Brain microvascular endothelial cell (primary cell): ENCODE results near the gene GREB1.

ENCODE experiments used
- DNase-seq: peaks from one replicate; pipeline ENCODE4 v3.0.0-alpha.2; 2020
- H3K27ac ChIP-seq: fragments of 250-450 bp; sonication (Bioruptor Pico); 2 replicates; pipeline ENCODE4 v1.5.1; 2020; ENCODE audit warnings: mild to moderate bottlenecking, moderate library complexity
- H3K27me3 ChIP-seq: fragments of 250-450 bp; sonication (Bioruptor Pico); replicated peaks from 2 replicates; pipeline ENCODE4 v1.5.1; 2020; ENCODE audit warnings: mild to moderate bottlenecking
- H3K36me3 ChIP-seq: fragments of 250-450 bp; sonication (Bioruptor Pico); replicated peaks from 2 replicates; pipeline ENCODE4 v1.5.1; 2020; ENCODE audit warnings: mild to moderate bottlenecking
- H3K4me3 ChIP-seq: 2 replicates; pipeline ENCODE4 v1.5.1; 2011; ENCODE audit warnings: low read depth, mild to moderate bottlenecking, control low read depth, low read length, moderate library complexity
- in situ Hi-C: cut with HindIII; loops from 2 replicates; pipeline ENCODE4 v1.10.0; 2017; ENCODE audit warnings: low sequenced_read_pairs, low pct_ligation_motif_present
- TF ChIP-seq, protein P1 (sequence below): IDR thresholded peaks from 2 replicates; pipeline ENCODE4 v1.5.1; 2011; ENCODE audit warnings: low read depth, mild to moderate bottlenecking, moderate library complexity, low read length, control low read depth, inconsistent platforms; ENCODE audit errors: missing control alignments

Gene GREB1

DNA sequence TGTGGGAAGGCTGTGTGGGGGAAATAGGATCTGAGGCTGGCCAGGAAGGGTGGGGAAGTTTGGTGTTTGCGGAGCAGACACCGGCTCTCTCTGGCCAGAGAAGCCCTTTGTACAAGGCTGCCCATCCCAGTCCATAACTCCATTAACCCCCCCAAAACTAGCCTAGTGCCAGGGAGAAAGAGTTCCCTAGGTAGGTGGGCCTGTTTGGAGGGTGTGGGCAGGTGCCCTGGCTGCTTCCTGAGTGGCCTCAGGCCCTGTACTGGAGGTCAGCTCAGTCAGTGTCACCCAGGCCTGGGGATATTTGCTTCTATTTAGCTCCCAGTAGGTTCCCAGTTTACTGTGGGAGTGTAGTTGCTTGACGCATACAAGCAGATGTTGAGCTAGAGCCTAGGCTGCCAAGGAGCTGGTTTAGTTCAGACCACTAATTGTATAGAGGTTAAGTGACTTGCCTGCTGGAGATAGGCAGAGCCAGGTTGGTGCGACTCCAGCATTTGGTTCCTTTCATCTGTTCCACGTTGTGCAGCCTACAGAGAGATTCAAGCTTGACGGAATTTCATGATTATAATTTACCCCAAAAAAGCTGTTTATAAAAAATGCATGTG lies 2.9 kb upstream of the GREB1 start:
- peaks cover 6% of the 10 kb centered on the region for H3K27me3 ChIP-seq
- in situ Hi-C loops: no loop called here
- no peaks in the 10 kb centered on the region for H3K36me3 ChIP-seq
- H3K4me3 ChIP-seq: no peak overlapping the region
- H3K27ac ChIP-seq: no peak overlapping the region
- DNase-seq: no peak
- TF ChIP-seq, protein P1, sequence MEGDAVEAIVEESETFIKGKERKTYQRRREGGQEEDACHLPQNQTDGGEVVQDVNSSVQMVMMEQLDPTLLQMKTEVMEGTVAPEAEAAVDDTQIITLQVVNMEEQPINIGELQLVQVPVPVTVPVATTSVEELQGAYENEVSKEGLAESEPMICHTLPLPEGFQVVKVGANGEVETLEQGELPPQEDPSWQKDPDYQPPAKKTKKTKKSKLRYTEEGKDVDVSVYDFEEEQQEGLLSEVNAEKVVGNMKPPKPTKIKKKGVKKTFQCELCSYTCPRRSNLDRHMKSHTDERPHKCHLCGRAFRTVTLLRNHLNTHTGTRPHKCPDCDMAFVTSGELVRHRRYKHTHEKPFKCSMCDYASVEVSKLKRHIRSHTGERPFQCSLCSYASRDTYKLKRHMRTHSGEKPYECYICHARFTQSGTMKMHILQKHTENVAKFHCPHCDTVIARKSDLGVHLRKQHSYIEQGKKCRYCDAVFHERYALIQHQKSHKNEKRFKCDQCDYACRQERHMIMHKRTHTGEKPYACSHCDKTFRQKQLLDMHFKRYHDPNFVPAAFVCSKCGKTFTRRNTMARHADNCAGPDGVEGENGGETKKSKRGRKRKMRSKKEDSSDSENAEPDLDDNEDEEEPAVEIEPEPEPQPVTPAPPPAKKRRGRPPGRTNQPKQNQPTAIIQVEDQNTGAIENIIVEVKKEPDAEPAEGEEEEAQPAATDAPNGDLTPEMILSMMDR: no peak

DNA sequence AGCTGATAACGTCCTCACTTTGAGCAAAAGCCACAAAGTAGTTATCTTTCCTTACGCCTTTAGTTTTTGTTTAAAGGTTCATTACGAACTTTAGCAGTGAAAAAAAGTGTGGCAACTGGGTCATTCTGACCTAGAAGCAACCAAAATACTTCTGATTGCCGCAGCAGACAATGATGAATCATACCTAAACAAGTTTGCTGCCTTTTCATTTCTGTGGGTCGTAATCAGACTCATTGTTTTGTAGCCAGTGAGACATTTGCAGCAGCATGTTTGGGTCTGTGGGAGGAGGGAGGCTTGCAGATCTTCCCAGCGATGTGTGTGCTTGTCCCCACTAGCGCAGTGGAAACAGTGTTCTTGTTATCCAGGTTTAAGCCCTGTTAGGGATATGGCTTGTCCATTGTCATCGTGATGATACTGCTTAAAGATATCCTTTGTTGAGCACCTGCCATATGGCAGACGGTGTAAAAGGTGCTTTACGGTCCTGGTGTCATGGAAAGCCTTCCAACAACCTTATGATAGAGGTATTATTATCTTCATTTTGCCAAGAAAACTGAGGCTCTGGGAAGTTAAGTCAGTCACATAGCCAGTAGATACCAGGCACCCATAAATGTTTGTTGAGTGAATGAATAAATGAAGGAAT lies 1.3 kb upstream of the GREB1 start:
- in situ Hi-C loops: no loop called here
- no peak overlapping the region for H3K27ac ChIP-seq
- TF ChIP-seq, protein P1: no peak
- H3K4me3 ChIP-seq: no peak overlapping the region
- peaks cover 6% of the 10 kb centered on the region for H3K27me3 ChIP-seq
- H3K36me3 ChIP-seq: no peaks in the 10 kb centered on the region
- peak; percentile 12 for DNase-seq

DNA sequence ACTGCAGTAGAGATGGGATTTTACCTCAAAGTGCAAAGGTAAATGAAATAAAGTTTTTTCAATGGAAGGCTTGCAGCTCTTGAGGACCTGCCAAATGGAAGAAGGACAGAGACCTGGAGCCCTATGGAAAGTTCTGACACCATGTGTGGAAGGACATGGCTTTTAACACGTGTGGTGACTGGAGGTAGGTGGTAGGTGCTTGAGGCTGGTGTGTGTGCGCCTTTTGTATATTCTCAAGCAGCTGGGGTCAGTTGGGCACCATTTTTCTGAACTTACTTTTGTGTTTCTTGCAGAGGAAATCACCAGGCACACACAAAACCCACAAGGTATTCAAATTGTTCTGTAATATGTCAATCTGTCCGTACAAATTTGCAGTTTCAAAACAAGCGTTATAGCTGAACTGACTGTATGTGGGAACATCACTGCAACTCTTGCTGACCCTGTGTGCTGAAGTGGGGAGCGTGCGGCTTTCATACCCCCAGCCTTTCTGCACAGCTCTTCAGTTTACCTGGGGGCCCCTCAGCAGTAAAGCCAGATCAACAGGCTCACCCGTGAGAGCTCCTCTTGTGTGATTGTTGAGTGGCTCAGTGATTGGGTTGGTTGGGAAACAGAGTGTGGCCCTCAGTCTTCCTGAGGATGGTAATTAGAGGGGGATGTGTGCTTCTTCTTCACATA lies 363 bp downstream of the GREB1 start:
- Histone ChIP-seq H3K27ac (no peak overlapping the region), H3K36me3 (no peaks in the 10 kb centered on the region), H3K4me3 (no peak overlapping the region), H3K27me3 (peaks cover 2% of the 10 kb centered on the region)
- no peak for DNase-seq
- TF ChIP-seq, protein P1: no peak
- in situ Hi-C loops: no loop called here

DNA sequence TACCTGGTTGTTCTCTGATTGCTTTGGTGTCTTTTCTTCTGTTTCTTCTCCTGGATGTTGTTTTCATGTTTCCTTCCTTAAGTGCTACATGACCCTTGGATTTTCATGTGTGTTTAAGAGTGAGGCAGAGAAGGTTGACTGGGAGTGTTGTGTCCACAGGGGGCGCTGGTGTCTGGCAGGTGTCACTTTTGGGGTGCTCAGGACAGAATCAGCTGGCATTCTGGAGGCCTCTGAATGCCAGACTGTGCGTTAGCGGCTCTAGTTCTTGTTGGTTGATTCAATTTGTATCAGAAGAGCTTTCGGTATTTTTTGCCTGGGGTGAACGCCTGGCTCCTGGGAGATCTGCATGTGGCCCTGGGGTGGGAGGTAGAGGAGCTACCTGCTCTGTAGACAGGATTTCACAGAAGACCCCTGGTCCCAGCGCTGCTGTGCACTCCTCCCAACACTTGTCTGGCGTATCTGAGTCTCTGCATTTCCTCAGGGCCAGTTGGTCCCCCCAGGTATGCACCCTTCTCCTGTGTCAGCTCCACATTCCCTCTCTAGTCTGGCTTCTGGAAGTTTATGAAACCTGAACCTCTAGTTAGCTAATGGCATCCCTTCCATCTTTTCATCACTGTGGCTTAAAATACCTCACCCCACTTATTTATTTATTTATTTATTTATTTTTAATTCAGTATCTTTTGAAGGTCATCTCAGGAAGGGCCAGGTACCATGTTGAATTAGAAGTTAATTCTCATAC lies 1.1 kb downstream of the GREB1 start:
- no peak for DNase-seq
- no peaks in the 10 kb centered on the region for H3K36me3 ChIP-seq
- TF ChIP-seq, protein P1: peak; percentile 49
- H3K27ac ChIP-seq: no peak overlapping the region
- no peak overlapping the region for H3K4me3 ChIP-seq
- H3K27me3 ChIP-seq: peaks cover 4% of the 10 kb centered on the region
- in situ Hi-C loops: no loop called here

DNA sequence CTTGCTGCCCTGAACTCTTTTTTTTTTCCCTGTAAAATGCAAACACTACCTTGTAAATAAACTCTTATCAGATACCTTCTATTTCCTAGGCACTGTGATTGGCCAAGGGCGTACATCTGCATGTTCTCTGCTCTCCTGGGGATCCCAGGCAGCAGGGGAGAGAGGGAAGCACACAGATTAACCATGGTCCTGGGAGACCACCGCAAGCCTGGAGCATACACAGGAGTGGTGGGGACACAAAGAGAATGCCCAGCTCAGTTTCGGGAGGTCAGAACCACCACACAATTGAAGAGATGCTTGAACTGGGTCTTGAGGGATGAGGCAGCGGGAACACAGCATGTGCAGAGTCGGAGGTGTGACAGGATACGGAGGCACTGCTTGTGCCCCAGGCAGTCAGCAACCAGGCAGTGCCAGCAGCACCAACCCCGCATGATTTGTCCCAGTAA lies 2.1 kb downstream of the GREB1 start:
- Histone ChIP-seq H3K27me3 (peaks cover 10% of the 10 kb centered on the region), H3K4me3 (no peak overlapping the region), H3K27ac (no peak overlapping the region), H3K36me3 (no peaks in the 10 kb centered on the region)
- no peak for DNase-seq
- TF ChIP-seq, protein P1: no peak
- in situ Hi-C loops: no loop called here
